ENCODE measurements around the gene MAGOH.

DNA sequence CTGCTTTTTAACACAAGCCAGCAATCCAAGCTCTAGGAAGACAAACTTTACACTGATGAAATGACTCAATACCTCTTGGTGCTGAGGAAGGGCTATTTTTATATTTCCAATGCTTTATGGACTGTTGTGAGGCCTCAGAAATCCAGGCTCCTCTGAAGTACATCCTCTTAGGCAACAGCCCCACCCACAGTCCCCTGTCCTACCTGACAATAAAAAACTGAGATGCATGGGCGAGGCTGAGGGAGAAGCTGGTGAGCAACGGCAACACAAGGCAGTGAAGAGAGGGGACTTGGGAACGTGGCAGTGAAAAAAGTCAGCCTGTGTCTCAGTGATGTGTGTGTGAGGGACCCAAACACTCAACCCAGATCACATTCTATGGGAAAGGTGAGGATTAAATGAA, 51.8 kb downstream of the MAGOH start:
- TF ChIP-seq EZH2 (IDR thresholded peaks at IDR 0.05; ENCODE audit: borderline replicate concordance, insufficient read depth, low read depth, low read length, poor library complexity, severe bottlenecking): no peak
- TF ChIP-seq, protein P1, sequence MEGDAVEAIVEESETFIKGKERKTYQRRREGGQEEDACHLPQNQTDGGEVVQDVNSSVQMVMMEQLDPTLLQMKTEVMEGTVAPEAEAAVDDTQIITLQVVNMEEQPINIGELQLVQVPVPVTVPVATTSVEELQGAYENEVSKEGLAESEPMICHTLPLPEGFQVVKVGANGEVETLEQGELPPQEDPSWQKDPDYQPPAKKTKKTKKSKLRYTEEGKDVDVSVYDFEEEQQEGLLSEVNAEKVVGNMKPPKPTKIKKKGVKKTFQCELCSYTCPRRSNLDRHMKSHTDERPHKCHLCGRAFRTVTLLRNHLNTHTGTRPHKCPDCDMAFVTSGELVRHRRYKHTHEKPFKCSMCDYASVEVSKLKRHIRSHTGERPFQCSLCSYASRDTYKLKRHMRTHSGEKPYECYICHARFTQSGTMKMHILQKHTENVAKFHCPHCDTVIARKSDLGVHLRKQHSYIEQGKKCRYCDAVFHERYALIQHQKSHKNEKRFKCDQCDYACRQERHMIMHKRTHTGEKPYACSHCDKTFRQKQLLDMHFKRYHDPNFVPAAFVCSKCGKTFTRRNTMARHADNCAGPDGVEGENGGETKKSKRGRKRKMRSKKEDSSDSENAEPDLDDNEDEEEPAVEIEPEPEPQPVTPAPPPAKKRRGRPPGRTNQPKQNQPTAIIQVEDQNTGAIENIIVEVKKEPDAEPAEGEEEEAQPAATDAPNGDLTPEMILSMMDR (IDR thresholded peaks at IDR 0.05): no peak
